ENCODE results near the gene ID4.

ID4 gene

GRCh38 chr6:19811397-19812079 lies 25.6 kb upstream of the ID4 start:
- no peak overlapping the region for H3K4me3 ChIP-seq (replicated peaks; ENCODE audit: low read depth, low read length)
- TF ChIP-seq CTCF (IDR thresholded peaks at IDR 0.05; ENCODE audit: low read length, missing control alignments), result no peak
- DNase-seq (ENCODE audit: low read depth), result no peak

- peak; percentile 81 for DNase-seq (ENCODE audit: low read depth)
- TF ChIP-seq CTCF (IDR thresholded peaks at IDR 0.05; ENCODE audit: low read length, missing control alignments), result peak; percentile 86
Observed at GRCh38 chr6:19812512-19813119, 24.6 kb upstream of the ID4 start.

GRCh38 chr6:19818805-19819204 lies 18.4 kb upstream of the ID4 start:
- no peak for DNase-seq (ENCODE audit: low read depth)
- no peak overlapping the region for H3K4me3 ChIP-seq (replicated peaks; ENCODE audit: low read depth, low read length)
- no peak for TF ChIP-seq CTCF (IDR thresholded peaks at IDR 0.05; ENCODE audit: low read length, missing control alignments)

More at GRCh38 chr6:19812512-19813119, 24.6 kb upstream of the ID4 start:
- no peak overlapping the region for H3K4me3 ChIP-seq (replicated peaks; ENCODE audit: low read depth, low read length)

GRCh38 chr6:19824058-19824807 lies 12.9 kb upstream of the ID4 start:
- DNase-seq (ENCODE audit: low read depth), result no peak
- no peak for TF ChIP-seq CTCF (IDR thresholded peaks at IDR 0.05; ENCODE audit: low read length, missing control alignments)
- H3K4me3 ChIP-seq (replicated peaks; ENCODE audit: low read depth, low read length), result no peak overlapping the region

- no peak overlapping the region for H3K4me3 ChIP-seq (replicated peaks; ENCODE audit: low read depth, low read length)
- no peak for TF ChIP-seq CTCF (IDR thresholded peaks at IDR 0.05; ENCODE audit: low read length, missing control alignments)
- no peak for DNase-seq (ENCODE audit: low read depth)
Observed at GRCh38 chr6:19827247-19827646, 9.9 kb upstream of the ID4 start.

- H3K4me3 ChIP-seq (replicated peaks; ENCODE audit: low read depth, low read length), result no peak overlapping the region
- no peak for DNase-seq (ENCODE audit: low read depth)
- no peak for TF ChIP-seq CTCF (IDR thresholded peaks at IDR 0.05; ENCODE audit: low read length, missing control alignments)
Observed at GRCh38 chr6:19827903-19828302, 9.3 kb upstream of the ID4 start.

Measured in fibroblast of pulmonary artery (primary cell).